MM.1S (cell line): ENCODE data around the gene CBX8.

Experiments
- DNase-seq: peaks from one replicate; pipeline ENCODE4 v3.0.0-alpha.2; 2015
- H2AFZ ChIP-seq: fragments of 300-600 bp; sonication (generic); 2 replicates; pipeline ENCODE4 v1.6.0; 2016; ENCODE audit warnings: antibody characterized with exemption, low read length
- H3F3A ChIP-seq: fragments of 300-600 bp; sonication (generic); 2 replicates; pipeline ENCODE4 v1.6.1; 2016; ENCODE audit warnings: mild to moderate bottlenecking, antibody characterized with exemption, low read length, moderate library complexity, mixed read lengths; ENCODE audit not compliant: insufficient read depth
- H3K27ac ChIP-seq: fragments of 300-600 bp; sonication (generic); 2 replicates; pipeline ENCODE4 v1.5.1; 2016; ENCODE audit warnings: mild to moderate bottlenecking, low read length
- H3K27me3 ChIP-seq: fragments of 300-600 bp; sonication (generic); replicated peaks from 2 replicates; pipeline ENCODE4 v1.6.0; 2016; ENCODE audit warnings: low read length; ENCODE audit not compliant: insufficient read depth
- H3K36me3 ChIP-seq: fragments of 300-600 bp; sonication (generic); replicated peaks from 2 replicates; pipeline ENCODE4 v1.6.1; 2016; ENCODE audit warnings: mild to moderate bottlenecking, low read length, mixed read lengths; ENCODE audit not compliant: insufficient read depth
- H3K4me1 ChIP-seq: fragments of 300-600 bp; sonication (generic); 2 replicates; pipeline ENCODE4 v1.6.1; 2016; ENCODE audit warnings: low read length, mixed read lengths
- H3K4me2 ChIP-seq: fragments of 300-600 bp; sonication (generic); 2 replicates; pipeline ENCODE4 v1.6.0; 2016; ENCODE audit warnings: low read depth, low read length
- H3K4me3 ChIP-seq: fragments of 300-600 bp; sonication (generic); 2 replicates; pipeline ENCODE4 v1.5.1; 2016; ENCODE audit warnings: low read length, mixed read lengths
- H3K79me2 ChIP-seq: fragments of 300-600 bp; sonication (generic); 2 replicates; pipeline ENCODE4 v1.6.1; 2016; ENCODE audit warnings: mixed run types, low read length, mixed read lengths
- H3K9ac ChIP-seq: fragments of 300-600 bp; sonication (generic); 2 replicates; pipeline ENCODE4 v1.6.1; 2016; ENCODE audit warnings: low read length, mixed read lengths
- H3K9me2 ChIP-seq: fragments of 300-600 bp; sonication (generic); replicated peaks from 2 replicates; pipeline ENCODE4 v1.6.1; 2016; ENCODE audit warnings: mild to moderate bottlenecking, low read length, mixed read lengths; ENCODE audit not compliant: insufficient read depth
- H3K9me3 ChIP-seq: fragments of 300-600 bp; sonication (generic); replicated peaks from 2 replicates; pipeline ENCODE4 v1.6.1; 2016; ENCODE audit warnings: mild to moderate bottlenecking, low read length, mixed read lengths; ENCODE audit not compliant: insufficient read depth
- H4K20me1 ChIP-seq: fragments of 300-600 bp; sonication (generic); 2 replicates; pipeline ENCODE4 v1.6.1; 2016; ENCODE audit warnings: mild to moderate bottlenecking, low read length, moderate library complexity, mixed read lengths; ENCODE audit not compliant: insufficient read depth
- CTCF ChIP-seq: fragments of 300-600 bp; sonication (generic); IDR thresholded peaks from 2 replicates; pipeline ENCODE4 v1.5.1; 2016; ENCODE audit warnings: antibody characterized with exemption, low read length, mixed read lengths
- EZH2 ChIP-seq: fragments of 300-600 bp; sonication (generic); optimal IDR thresholded peaks from 2 replicates; pipeline ENCODE3; 2017; ENCODE audit warnings: low read depth, mild to moderate bottlenecking, antibody characterized with exemption, low read length, mixed read lengths
- EZH2phosphoT487 ChIP-seq: fragments of 300-600 bp; sonication (generic); IDR thresholded peaks from 2 replicates; pipeline ENCODE4 v1.6.1; 2018; ENCODE audit warnings: antibody characterized with exemption, low read length

CBX8 gene

GRCh38 chr17:79781736-79782575, 14.9 kb downstream of the CBX8 start:
- Histone ChIP-seq H3K4me2 (no peak overlapping the region), H3K27me3 (peaks cover 93% of the 10 kb centered on the region), H3K27ac (no peak overlapping the region), H3K4me1 (0 out of 2 replicates have a peak, but pooled peaks cover 6% of the 10 kb centered on the region), H3K4me3 (no peak overlapping the region), H3K79me2 (no peaks in the 10 kb centered on the region), H2AFZ (no peak overlapping the region), H3K9me2 (no peaks in the 10 kb centered on the region), H3F3A (no peaks in the 10 kb centered on the region), H3K9me3 (no peaks in the 10 kb centered on the region), H4K20me1 (no peaks in the 10 kb centered on the region), H3K36me3 (no peaks in the 10 kb centered on the region), H3K9ac (no peak overlapping the region)
- TF ChIP-seq EZH2: no peak
- no peak for TF ChIP-seq CTCF
- no peak for TF ChIP-seq EZH2phosphoT487
- no peak for DNase-seq

GRCh38 chr17:79781012-79781650, 15.7 kb downstream of the CBX8 start:
- H3K9me3 ChIP-seq: no peaks in the 10 kb centered on the region
- no peaks in the 10 kb centered on the region for H4K20me1 ChIP-seq
- 0 out of 2 replicates have a peak, but pooled peaks cover 6% of the 10 kb centered on the region for H3K4me1 ChIP-seq
- H3K27me3 ChIP-seq: peaks cover 93% of the 10 kb centered on the region
- H2AFZ ChIP-seq: no peak overlapping the region
- no peak overlapping the region for H3K9ac ChIP-seq
- no peaks in the 10 kb centered on the region for H3F3A ChIP-seq
- H3K9me2 ChIP-seq: no peaks in the 10 kb centered on the region
- H3K36me3 ChIP-seq: no peaks in the 10 kb centered on the region
- H3K79me2 ChIP-seq: no peaks in the 10 kb centered on the region
- H3K4me2 ChIP-seq: no peak overlapping the region
- TF ChIP-seq EZH2phosphoT487 (no peak), CTCF (no peak), EZH2 (no peak)
- no peak overlapping the region for H3K27ac ChIP-seq
- DNase-seq: no peak
- no peak overlapping the region for H3K4me3 ChIP-seq

GRCh38 chr17:79779661-79780365, 17.1 kb downstream of the CBX8 start:
- H2AFZ ChIP-seq: no peak overlapping the region
- 0 out of 2 replicates have a peak, but pooled peaks cover 6% of the 10 kb centered on the region for H3K4me1 ChIP-seq
- no peaks in the 10 kb centered on the region for H3K9me2 ChIP-seq
- H3K9ac ChIP-seq: no peak overlapping the region
- H4K20me1 ChIP-seq: no peaks in the 10 kb centered on the region
- H3K27me3 ChIP-seq: peaks cover 93% of the 10 kb centered on the region
- H3K79me2 ChIP-seq: no peaks in the 10 kb centered on the region
- H3F3A ChIP-seq: no peaks in the 10 kb centered on the region
- DNase-seq: no peak
- H3K9me3 ChIP-seq: no peaks in the 10 kb centered on the region
- no peak overlapping the region for H3K4me2 ChIP-seq
- TF ChIP-seq EZH2phosphoT487 (no peak), EZH2 (no peak), CTCF (no peak)
- no peaks in the 10 kb centered on the region for H3K36me3 ChIP-seq
- no peak overlapping the region for H3K4me3 ChIP-seq
- no peak overlapping the region for H3K27ac ChIP-seq
